ENCODE measurements around the gene TLK1.
A peak's percentile ranks its signal among the peaks of the same experiment; 100 is the strongest.

The TLK1 gene

GRCh38 chr2:171149986-171150693 lies 10.6 kb downstream of the TLK1 start:
- peak overlapping the region; percentile 54; the same call in 1 of the 2 replicates for H3K27ac ChIP-seq

GRCh38 chr2:171149171-171149938 lies 11.3 kb downstream of the TLK1 start:
- no peak for TF ChIP-seq ZFX (IDR thresholded peaks at IDR 0.05)
- TF ChIP-seq CTCF (conservative IDR thresholded peaks at IDR 0.05): no peak
- peak overlapping the region; percentile 48 for H3K27ac ChIP-seq

More at GRCh38 chr2:171149986-171150693, 10.6 kb downstream of the TLK1 start:
- TF ChIP-seq ZFX (IDR thresholded peaks at IDR 0.05) (no peak), CTCF (conservative IDR thresholded peaks at IDR 0.05) (no peak)

- TF ChIP-seq ZFX (IDR thresholded peaks at IDR 0.05): no peak
- no peak for TF ChIP-seq CTCF (conservative IDR thresholded peaks at IDR 0.05)
- H3K27ac ChIP-seq: peak overlapping the region; percentile 42; the same call in 1 of the 2 replicates
Measured at GRCh38 chr2:171147081-171147480, 13.6 kb downstream of the TLK1 start.

GRCh38 chr2:171146633-171147032 lies 14.1 kb downstream of the TLK1 start:
- H3K27ac ChIP-seq: no peak overlapping the region
- TF ChIP-seq CTCF (conservative IDR thresholded peaks at IDR 0.05) (no peak), ZFX (IDR thresholded peaks at IDR 0.05) (no peak)

GRCh38 chr2:171146071-171146470 lies 14.6 kb downstream of the TLK1 start:
- no peak overlapping the region for H3K27ac ChIP-seq
- TF ChIP-seq ZFX (IDR thresholded peaks at IDR 0.05): no peak
- TF ChIP-seq CTCF (conservative IDR thresholded peaks at IDR 0.05): no peak

GRCh38 chr2:171143670-171144062 lies 17.0 kb downstream of the TLK1 start:
- TF ChIP-seq CTCF (conservative IDR thresholded peaks at IDR 0.05) (no peak), ZFX (IDR thresholded peaks at IDR 0.05) (no peak)
- peak overlapping the region; percentile 80 for H3K27ac ChIP-seq

GRCh38 chr2:171142398-171142797 lies 18.3 kb downstream of the TLK1 start:
- peak overlapping the region; percentile 80 for H3K27ac ChIP-seq
- no peak for TF ChIP-seq CTCF (conservative IDR thresholded peaks at IDR 0.05)
- no peak for TF ChIP-seq ZFX (IDR thresholded peaks at IDR 0.05)

Measured in C4-2B (cell line).